Liver (tissue), 9 donors: Measurements from ENCODE around the gene ACYP2. TPM values are rescaled to one million over a fixed set of nuclear protein-coding genes. Genes with fewer than 3 reads are reported as not detected.

Experiments
- DNase-seq: peaks from one replicate; pipeline ENCODE4 v3.0.0-alpha.2; 2017; ENCODE audit warnings: low spot score
- H3K27ac ChIP-seq, 2 donors: one replicate each; pipeline ENCODE4 v1.7.0; 2013; ENCODE audit warnings: inconsistent platforms in 2 of 2, low read length in 2 of 2, control low read depth in 1 of 2, low read depth in 1 of 2, mild to moderate bottlenecking in 1 of 2
- H3K27me3 ChIP-seq, 4 donors: one replicate each; pipeline versions ENCODE4 v1.6.1 to v1.7.0; 2013; ENCODE audit warnings: low read length in 3 of 4, inconsistent platforms in 1 of 4, mild to moderate bottlenecking in 1 of 4, moderate library complexity in 1 of 4; ENCODE audit not compliant: control insufficient read depth in 4 of 4, insufficient read depth in 4 of 4
- H3K36me3 ChIP-seq, 4 donors: one replicate each; pipeline versions ENCODE4 v1.6.1 to v1.7.0; 2013; ENCODE audit warnings: low read length in 3 of 4, mild to moderate bottlenecking in 3 of 4, low read depth in 1 of 4, moderate library complexity in 1 of 4; ENCODE audit not compliant: control insufficient read depth in 4 of 4, insufficient read depth in 3 of 4
- H3K4me1 ChIP-seq, 4 donors: one replicate each; pipeline versions ENCODE4 v1.6.1 to v1.7.0; 2013; ENCODE audit warnings: low read length in 3 of 4, mild to moderate bottlenecking in 3 of 4, moderate library complexity in 1 of 4; ENCODE audit not compliant: control insufficient read depth in 4 of 4, insufficient read depth in 4 of 4
- H3K4me3 ChIP-seq, 3 donors: one replicate each; pipeline versions ENCODE4 v1.6.1 to v1.7.0; 2013; ENCODE audit warnings: low read length in 3 of 3, control low read depth in 1 of 3, low read depth in 1 of 3, mild to moderate bottlenecking in 1 of 3
- H3K9ac ChIP-seq, 2 donors: one replicate each; pipeline ENCODE4 v1.7.0; 2013; ENCODE audit warnings: low read length in 2 of 2, mild to moderate bottlenecking in 2 of 2, moderate library complexity in 2 of 2, control low read depth in 1 of 2, low read depth in 1 of 2
- H3K9me3 ChIP-seq, 4 donors: one replicate each; pipeline versions ENCODE4 v1.6.1 to v1.7.0; 2013; ENCODE audit warnings: low read length in 3 of 4; ENCODE audit not compliant: control insufficient read depth in 4 of 4
- ATF3 ChIP-seq: IDR thresholded peaks from 2 replicates; pipeline ENCODE4 v1.6.1; 2016; ENCODE audit warnings: antibody characterized with exemption
- EGR1 ChIP-seq, 2 donors: IDR thresholded peaks; 2 replicates each; pipeline ENCODE4 v1.6.1; 2016 to 2018; ENCODE audit warnings: antibody characterized with exemption in 2 of 2, low read depth in 2 of 2
- FOXA1 ChIP-seq: IDR thresholded peaks from 2 replicates; pipeline ENCODE4 v1.6.1; 2016; ENCODE audit warnings: antibody characterized with exemption
- FOXA2 ChIP-seq: IDR thresholded peaks from 2 replicates; pipeline ENCODE4 v1.6.1; 2016; ENCODE audit warnings: antibody characterized with exemption
- GABPA ChIP-seq, 2 donors: IDR thresholded peaks in 1 of 2; conservative IDR thresholded peaks in 1 of 2; 2 replicates each; pipeline ENCODE4 v1.6.1; 2016; ENCODE audit warnings: antibody characterized with exemption in 2 of 2, mild to moderate bottlenecking in 1 of 2, moderate library complexity in 1 of 2
- HNF4A ChIP-seq, 2 donors: conservative IDR thresholded peaks; 2 replicates each; pipeline ENCODE4 v1.6.1; 2016; ENCODE audit warnings: antibody characterized with exemption in 2 of 2, mild to moderate bottlenecking in 2 of 2
- HNF4G ChIP-seq: IDR thresholded peaks from 2 replicates; pipeline ENCODE4 v1.6.1; 2016; ENCODE audit warnings: antibody characterized with exemption
- JUND ChIP-seq, 2 donors: IDR thresholded peaks; 2 replicates each; pipeline ENCODE4 v1.6.1; 2016; ENCODE audit warnings: antibody characterized with exemption in 2 of 2
- NR2F2 ChIP-seq: IDR thresholded peaks from 2 replicates; pipeline ENCODE4 v1.6.1; 2016; ENCODE audit warnings: antibody characterized with exemption
- RAD21 ChIP-seq, 2 donors: IDR thresholded peaks; 2 replicates each; pipeline ENCODE4 v1.6.1; 2016; ENCODE audit warnings: antibody characterized with exemption in 2 of 2, mild to moderate bottlenecking in 2 of 2
- RXRA ChIP-seq, 2 donors: IDR thresholded peaks; 2 replicates each; pipeline ENCODE4 v1.6.1; 2017 to 2018; ENCODE audit warnings: antibody characterized with exemption in 2 of 2, mild to moderate bottlenecking in 1 of 2
- SP1 ChIP-seq: IDR thresholded peaks from 2 replicates; pipeline ENCODE4 v1.6.1; 2018; ENCODE audit warnings: antibody characterized with exemption, mild to moderate bottlenecking
- TAF1 ChIP-seq: conservative IDR thresholded peaks from 2 replicates; pipeline ENCODE4 v1.6.1; 2016; ENCODE audit warnings: antibody characterized with exemption, mild to moderate bottlenecking
- YY1 ChIP-seq: IDR thresholded peaks from 2 replicates; pipeline ENCODE4 v1.6.1; 2016; ENCODE audit warnings: antibody characterized with exemption, mild to moderate bottlenecking
- WGBS: extraction: QIAGEN DNeasy Blood & Tissue Kit; methylation state at CpG from one replicate; pipeline ENCODE4 v1.1.7; 2013; 5-methylcytosine and 5-hydroxymethylcytosine counted together
- polyA plus RNA-seq, 2 donors: library from polyadenylated mRNA; stranded (reverse) in 1 of 2; unstranded in 1 of 2; fragments of 200-250 nt in 1 of 2; fragments of >200 nt in 1 of 2; fragmentation: Nextera tagmentation in 1 of 2; extraction: Ambion mirVana in 1 of 2; gene quantifications; one replicate each; pipeline versions ENCODE4 v1.2.1 to v1.2.3, GENCODE V29; 2013 to 2015
- total RNA-seq, 2 donors: library from RNA; depleted of rRNA; stranded (reverse); fragments of >200 nt; gene quantifications; one replicate each; pipeline ENCODE4 v1.2.3, GENCODE V29; 2014
- TF ChIP-seq, protein P1 (sequence below): IDR thresholded peaks from 2 replicates; pipeline ENCODE4 v1.6.1; 2016; ENCODE audit warnings: antibody characterized with exemption
- TF ChIP-seq, protein P2 (sequence below): IDR thresholded peaks from 2 replicates; pipeline ENCODE4 v1.6.1; 2016; ENCODE audit warnings: antibody characterized with exemption, mild to moderate bottlenecking
- TF ChIP-seq, protein P3 (sequence below): IDR thresholded peaks from 2 replicates; pipeline ENCODE4 v1.6.1; 2016; ENCODE audit warnings: antibody characterized with exemption
- donor health status: healthy.
- donor health status: healthy.
- donor health status: healthy.
- donor health status: healthy.
- donor health status: healthy.

ACYP2 gene
- total and polyA plus RNA-seq, 4 donors: 13.1 to 44.3 (median 15.4) TPM

GRCh38 chr2:54237428-54237827 lies 122.0 kb downstream of the ACYP2 start:
- Histone ChIP-seq H3K9me3 (no peaks in the 10 kb centered on the region), H3K4me3 (no peak overlapping the region), H3K4me1 (no peaks in the 10 kb centered on the region), H3K27me3 (no peaks in the 10 kb centered on the region), H3K9ac (no peak overlapping the region), H3K36me3 (no peaks in the 10 kb centered on the region), H3K27ac (no peak overlapping the region)
- WGBS: 93% methylated on average over 2 of the region's 2 CpGs
- TF ChIP-seq HNF4G: no peak
- no peak for DNase-seq

GRCh38 chr2:54239427-54239826 lies 124.0 kb downstream of the ACYP2 start:
- H3K27ac ChIP-seq: no peak overlapping the region
- H3K9me3 ChIP-seq: no peaks in the 10 kb centered on the region
- no peak overlapping the region for H3K4me3 ChIP-seq
- H3K9ac ChIP-seq: no peak overlapping the region
- H3K36me3 ChIP-seq: no peaks in the 10 kb centered on the region
- no peaks in the 10 kb centered on the region for H3K4me1 ChIP-seq
- H3K27me3 ChIP-seq: no peaks in the 10 kb centered on the region
- 97% methylated on average over 1 of the region's 1 CpG for WGBS
- DNase-seq: no peak
- TF ChIP-seq SP1: no peak

DNA sequence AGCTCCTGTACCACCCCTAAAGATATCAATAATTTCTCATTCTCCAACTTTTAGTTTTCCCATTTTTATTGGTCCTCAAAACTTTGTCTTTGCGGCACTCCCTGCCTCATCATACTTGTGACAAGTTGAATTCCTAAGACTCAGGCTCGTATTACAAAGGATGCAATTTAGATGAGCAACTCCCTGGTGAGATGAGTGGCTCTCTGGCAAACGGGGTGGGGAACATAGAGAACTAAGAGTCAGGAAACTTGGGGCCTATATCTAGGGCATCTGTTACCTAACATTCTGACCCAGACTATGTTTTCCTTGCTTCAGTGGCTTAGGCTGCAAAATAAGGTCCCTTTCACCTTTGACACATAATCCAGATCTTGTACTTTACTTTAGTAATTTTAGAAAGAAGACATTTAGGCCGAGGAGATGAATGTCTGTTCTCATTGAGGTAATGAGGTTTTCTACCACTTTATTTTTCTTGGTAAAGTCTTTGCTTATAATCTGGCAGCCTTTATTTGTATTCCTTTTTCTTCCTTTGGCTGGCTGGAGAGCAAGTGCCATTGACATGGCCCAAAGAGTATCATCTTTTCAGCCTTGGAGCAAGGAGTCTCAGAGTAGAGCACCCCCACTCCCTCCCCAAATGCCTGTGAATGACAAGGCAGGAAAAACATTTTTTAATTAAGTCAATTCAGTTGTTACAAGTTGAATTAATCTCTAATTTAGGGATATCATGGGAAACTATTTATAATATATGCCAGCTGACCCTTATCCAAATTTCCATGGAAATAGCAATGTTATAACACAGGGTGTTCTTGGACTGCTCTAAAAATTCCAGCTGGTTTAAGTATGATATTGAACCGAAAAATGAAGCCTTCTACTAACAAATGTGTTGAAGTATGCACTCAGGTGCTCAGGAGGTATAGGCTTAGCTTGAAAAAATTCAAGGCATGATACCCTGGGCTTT lies 125.4 kb downstream of the ACYP2 start:
- Histone ChIP-seq H3K4me3 (no peak overlapping the region), H3K9ac (no peak overlapping the region), H3K4me1 (no peaks in the 10 kb centered on the region), H3K9me3 (no peaks in the 10 kb centered on the region), H3K36me3 (no peaks in the 10 kb centered on the region), H3K27ac (no peak overlapping the region), H3K27me3 (no peaks in the 10 kb centered on the region)
- 80% methylated on average over 5 of the region's 5 CpGs for WGBS
- TF ChIP-seq, protein P1, sequence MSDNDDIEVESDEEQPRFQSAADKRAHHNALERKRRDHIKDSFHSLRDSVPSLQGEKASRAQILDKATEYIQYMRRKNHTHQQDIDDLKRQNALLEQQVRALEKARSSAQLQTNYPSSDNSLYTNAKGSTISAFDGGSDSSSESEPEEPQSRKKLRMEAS: no peak
- TF ChIP-seq RXRA (IDR thresholded peaks at IDR 0.05): no peak
- TF ChIP-seq NR2F2: no peak
- no peak for TF ChIP-seq RAD21 (IDR thresholded peaks at IDR 0.05)
- TF ChIP-seq, protein P2, sequence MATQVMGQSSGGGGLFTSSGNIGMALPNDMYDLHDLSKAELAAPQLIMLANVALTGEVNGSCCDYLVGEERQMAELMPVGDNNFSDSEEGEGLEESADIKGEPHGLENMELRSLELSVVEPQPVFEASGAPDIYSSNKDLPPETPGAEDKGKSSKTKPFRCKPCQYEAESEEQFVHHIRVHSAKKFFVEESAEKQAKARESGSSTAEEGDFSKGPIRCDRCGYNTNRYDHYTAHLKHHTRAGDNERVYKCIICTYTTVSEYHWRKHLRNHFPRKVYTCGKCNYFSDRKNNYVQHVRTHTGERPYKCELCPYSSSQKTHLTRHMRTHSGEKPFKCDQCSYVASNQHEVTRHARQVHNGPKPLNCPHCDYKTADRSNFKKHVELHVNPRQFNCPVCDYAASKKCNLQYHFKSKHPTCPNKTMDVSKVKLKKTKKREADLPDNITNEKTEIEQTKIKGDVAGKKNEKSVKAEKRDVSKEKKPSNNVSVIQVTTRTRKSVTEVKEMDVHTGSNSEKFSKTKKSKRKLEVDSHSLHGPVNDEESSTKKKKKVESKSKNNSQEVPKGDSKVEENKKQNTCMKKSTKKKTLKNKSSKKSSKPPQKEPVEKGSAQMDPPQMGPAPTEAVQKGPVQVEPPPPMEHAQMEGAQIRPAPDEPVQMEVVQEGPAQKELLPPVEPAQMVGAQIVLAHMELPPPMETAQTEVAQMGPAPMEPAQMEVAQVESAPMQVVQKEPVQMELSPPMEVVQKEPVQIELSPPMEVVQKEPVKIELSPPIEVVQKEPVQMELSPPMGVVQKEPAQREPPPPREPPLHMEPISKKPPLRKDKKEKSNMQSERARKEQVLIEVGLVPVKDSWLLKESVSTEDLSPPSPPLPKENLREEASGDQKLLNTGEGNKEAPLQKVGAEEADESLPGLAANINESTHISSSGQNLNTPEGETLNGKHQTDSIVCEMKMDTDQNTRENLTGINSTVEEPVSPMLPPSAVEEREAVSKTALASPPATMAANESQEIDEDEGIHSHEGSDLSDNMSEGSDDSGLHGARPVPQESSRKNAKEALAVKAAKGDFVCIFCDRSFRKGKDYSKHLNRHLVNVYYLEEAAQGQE: no peak
- no peak for TF ChIP-seq TAF1
- TF ChIP-seq, protein P3, sequence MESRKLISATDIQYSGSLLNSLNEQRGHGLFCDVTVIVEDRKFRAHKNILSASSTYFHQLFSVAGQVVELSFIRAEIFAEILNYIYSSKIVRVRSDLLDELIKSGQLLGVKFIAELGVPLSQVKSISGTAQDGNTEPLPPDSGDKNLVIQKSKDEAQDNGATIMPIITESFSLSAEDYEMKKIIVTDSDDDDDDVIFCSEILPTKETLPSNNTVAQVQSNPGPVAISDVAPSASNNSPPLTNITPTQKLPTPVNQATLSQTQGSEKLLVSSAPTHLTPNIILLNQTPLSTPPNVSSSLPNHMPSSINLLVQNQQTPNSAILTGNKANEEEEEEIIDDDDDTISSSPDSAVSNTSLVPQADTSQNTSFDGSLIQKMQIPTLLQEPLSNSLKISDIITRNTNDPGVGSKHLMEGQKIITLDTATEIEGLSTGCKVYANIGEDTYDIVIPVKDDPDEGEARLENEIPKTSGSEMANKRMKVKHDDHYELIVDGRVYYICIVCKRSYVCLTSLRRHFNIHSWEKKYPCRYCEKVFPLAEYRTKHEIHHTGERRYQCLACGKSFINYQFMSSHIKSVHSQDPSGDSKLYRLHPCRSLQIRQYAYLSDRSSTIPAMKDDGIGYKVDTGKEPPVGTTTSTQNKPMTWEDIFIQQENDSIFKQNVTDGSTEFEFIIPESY: no peak
- TF ChIP-seq FOXA2: no peak
- TF ChIP-seq HNF4G: no peak
- TF ChIP-seq ATF3: no peak
- no peak for TF ChIP-seq YY1
- no peak for TF ChIP-seq FOXA1
- TF ChIP-seq GABPA (IDR thresholded peaks at IDR 0.05 in 1 of 2, conservative IDR thresholded peaks at IDR 0.05 in 1 of 2): no peak
- TF ChIP-seq EGR1 (IDR thresholded peaks at IDR 0.05; ENCODE audit: low read depth in 2 of 2): no peak
- no peak for TF ChIP-seq HNF4A (conservative IDR thresholded peaks at IDR 0.05)
- no peak for TF ChIP-seq SP1
- no peak for TF ChIP-seq JUND (IDR thresholded peaks at IDR 0.05)
- no peak for DNase-seq
